CD4-positive, alpha-beta T cell (primary cell): ENCODE measurements around the gene TRIML1. TPM values are rescaled to one million over a fixed set of nuclear protein-coding genes. Genes with fewer than 3 reads are reported as not detected.
A peak's percentile ranks its signal among the peaks of the same experiment; 100 is the strongest.

Experiments
- ATAC-seq: fragments of 200-7000 bp; cut with Tn5 transposase; one replicate; pipeline ENCODE4 v1.10.0; 2022; ENCODE audit warnings: mild to moderate bottlenecking; ENCODE audit not compliant: poor library complexity
- CTCF ChIA-PET: fragments of 350-600 bp; sonication (Branson Sonifier 250); formaldehyde crosslinking; loops from one replicate; lab custom pipeline; 2021; ENCODE audit warnings: antibody characterized with exemption, inconsistent platforms; lab: Charles Lee
- POLR2A ChIA-PET: fragments of 350-600 bp; sonication (Branson Sonifier 250); formaldehyde crosslinking; loops from one replicate; lab custom pipeline; 2021; ENCODE audit warnings: antibody characterized with exemption, inconsistent platforms; lab: Charles Lee
- DNase-seq, 14 experiments: peaks; one replicate each; pipeline ENCODE4 v3.0.0-alpha.2; 2013 to 2020; ENCODE audit warnings: mixed read lengths in 2 of 14
- H3K27ac ChIP-seq, 2 donors: one replicate each; pipeline versions ENCODE4 v1.5.1 to v1.7.0; 2013; ENCODE audit warnings: low read length in 2 of 2, low read depth in 1 of 2, mild to moderate bottlenecking in 1 of 2
- H3K27me3 ChIP-seq, 2 experiments: 1 replicate in 1 of 2; 2 replicates in 1 of 2; pipeline versions ENCODE4 v1.6.1 to v1.7.0; 2013; ENCODE audit warnings: low read length in 2 of 2, control low read depth in 1 of 2, mild to moderate bottlenecking in 1 of 2, moderate library complexity in 1 of 2; ENCODE audit not compliant: insufficient read depth in 2 of 2, control insufficient read depth in 1 of 2
- H3K36me3 ChIP-seq: one replicate; pipeline ENCODE4 v1.6.1; 2013; ENCODE audit warnings: low read length, control low read depth; ENCODE audit not compliant: insufficient read depth
- H3K4me1 ChIP-seq: one replicate; pipeline ENCODE4 v1.6.1; 2013; ENCODE audit warnings: low read length, control low read depth; ENCODE audit not compliant: insufficient read depth
- H3K4me3 ChIP-seq: one replicate; pipeline ENCODE4 v1.5.1; 2013; ENCODE audit warnings: mild to moderate bottlenecking, low read length, moderate library complexity
- H3K9me3 ChIP-seq, 2 experiments: 1 replicate in 1 of 2; 2 replicates in 1 of 2; pipeline versions ENCODE4 v1.6.1 to v1.7.0; 2013; ENCODE audit warnings: low read length in 2 of 2, mild to moderate bottlenecking in 2 of 2, control low read depth in 1 of 2, moderate library complexity in 1 of 2; ENCODE audit not compliant: control insufficient read depth in 1 of 2, insufficient read depth in 1 of 2
- H3K27ac Mint-ChIP-seq: one replicate; pipeline ENCODE4 v1.8.0; 2020; ENCODE audit warnings: mixed read lengths
- H3K27me3 Mint-ChIP-seq: one replicate; pipeline ENCODE4 v1.8.0; 2021; ENCODE audit warnings: mixed read lengths
- H3K36me3 Mint-ChIP-seq: one replicate; pipeline ENCODE4 v1.8.0; 2021; ENCODE audit warnings: low read depth, mixed read lengths
- H3K4me1 Mint-ChIP-seq: one replicate; pipeline ENCODE4 v1.8.0; 2021; ENCODE audit warnings: low read depth, mixed read lengths
- H3K4me3 Mint-ChIP-seq: one replicate; pipeline ENCODE4 v1.8.0; 2020; ENCODE audit warnings: mild to moderate bottlenecking, mixed read lengths
- H3K9me3 Mint-ChIP-seq: one replicate; pipeline ENCODE4 v1.8.0; 2020; ENCODE audit warnings: mixed read lengths
- CTCF ChIP-seq: fragments of 200-600 bp; IDR thresholded peaks from one replicate; pipeline ENCODE4 v1.8.0; 2022; ENCODE audit warnings: antibody characterized with exemption, mild to moderate bottlenecking
- intact Hi-C, 2 experiments: fragments of 100-400 bp; cut with DNase I in 1 of 2; cut with micrococcal nuclease in 1 of 2; formaldehyde crosslinking; loops; one replicate each; pipeline versions ENCODE4 v1.15.1 to v1.9.0; 2023 to 2025; cut with DNase I, micrococcal nuclease
- polyA plus RNA-seq, 2 donors: library from polyadenylated mRNA; unstranded; fragments of 120-200 nt; gene quantifications; one replicate each; pipeline ENCODE4 v1.2.1, GENCODE V29; 2013
- total RNA-seq, 174 experiments: library from RNA in 2 of 174; stranded (reverse) in 2 of 174; gene quantifications; one replicate each; pipeline ENCODE4 v1.2.3 and lab custom pipeline; 2021 to 2026

Gene TRIML1
- total RNA-seq: not detected
- not detected for polyA plus RNA-seq (2013, experiment 1 of 2)
- polyA plus RNA-seq (2013, experiment 2 of 2): not detected
- 0 to 0.08 (median 0) reads per million in 172 experiments for total RNA-seq (lab: John Stamatoyannopoulos, UW)

- Mint-ChIP-seq H3K4me1 (no peaks in the 10 kb centered on the region), H3K4me3 (no peak within 1 kb of the TSS), H3K36me3 (no peaks in the 10 kb centered on the region), H3K9me3 (peaks cover 13% of the 10 kb centered on the region), H3K27ac (no peak within 1 kb of the TSS), H3K27me3 (no peaks in the 10 kb centered on the region)
- no peak for ATAC-seq
- DNase-seq: no peak
- CTCF ChIA-PET: no interaction called here
- Histone ChIP-seq H3K36me3 (no peaks in the 10 kb centered on the region), H3K9me3 (peaks cover 5 to 29% of the 10 kb centered on the region in 2 experiments), H3K27me3 (no peaks in the 10 kb centered on the region), H3K27ac (no peak within 1 kb of the TSS), H3K4me1 (no peaks in the 10 kb centered on the region), H3K4me3 (no peak within 1 kb of the TSS)
- no peak for TF ChIP-seq CTCF
- intact Hi-C loops: no loop called here
- POLR2A ChIA-PET: no interaction called here
These were observed at the start of gene TRIML1 for GRCh38 chr4:188139141-188139540. Gene TRIML1 (plus strand): TSS chr4:188139441. CDS start chr4:188139559, 118 bp downstream.

- intact Hi-C loops: no loop called here
- Mint-ChIP-seq H3K27me3 (no peaks in the 10 kb centered on the region), H3K4me1 (no peaks in the 10 kb centered on the region)
These were observed 46.4 kb upstream of the TRIML1 start for GRCh38 chr4:188092824-188093223.

GRCh38 chr4:188106454-188106853 lies 32.8 kb upstream of the TRIML1 start:
- Mint-ChIP-seq H3K4me3 (no peak overlapping the region), H3K9me3 (peaks cover 13% of the 10 kb centered on the region), H3K36me3 (no peaks in the 10 kb centered on the region), H3K27me3 (no peaks in the 10 kb centered on the region), H3K4me1 (no peaks in the 10 kb centered on the region), H3K27ac (no peak overlapping the region)
- Histone ChIP-seq H3K9me3 (peaks cover 0 to 36% of the 10 kb centered on the region in 2 experiments), H3K4me3 (no peak overlapping the region), H3K27me3 (no peaks in the 10 kb centered on the region), H3K4me1 (no peaks in the 10 kb centered on the region), H3K27ac (no peak overlapping the region), H3K36me3 (no peaks in the 10 kb centered on the region)
- CTCF ChIA-PET: no interaction called here
- intact Hi-C loops: no loop called here
- DNase-seq (peak in 1 of 14 experiments; percentile 7), ATAC-seq (no peak)
- POLR2A ChIA-PET: no interaction called here
- no peak for TF ChIP-seq CTCF

More at GRCh38 chr4:188092824-188093223, 46.4 kb upstream of the TRIML1 start:
- ChIA-PET CTCF (no interaction called here), POLR2A (no interaction called here)
- Histone ChIP-seq H3K27ac (no peak overlapping the region), H3K4me3 (no peak overlapping the region), H3K36me3 (no peaks in the 10 kb centered on the region), H3K4me1 (no peaks in the 10 kb centered on the region), H3K9me3 (peaks cover 0 to 36% of the 10 kb centered on the region in 2 experiments), H3K27me3 (no peaks in the 10 kb centered on the region)
- H3K4me3 Mint-ChIP-seq: no peak overlapping the region
- DNase-seq (no peak), ATAC-seq (no peak)
- TF ChIP-seq CTCF: no peak
- no peaks in the 10 kb centered on the region for H3K36me3 Mint-ChIP-seq
- H3K9me3 Mint-ChIP-seq: peaks cover 11% of the 10 kb centered on the region
- no peak overlapping the region for H3K27ac Mint-ChIP-seq
